HepG2 (cell line): Measurements from ENCODE around the gene ATP6V0D1. TPM values are rescaled to one million over a fixed set of nuclear protein-coding genes. Genes with fewer than 3 reads are reported as not detected.

Experiments
- ATAC-seq: fragments of 200-7000 bp; cut with Tn5 transposase; 3 replicates; pipeline ENCODE4 v1.9.1; 2020; ENCODE audit warnings: mild to moderate bottlenecking, moderate library complexity
- BruUV-seq: library from RNA; stranded (reverse); fragments of 400-500 nt; replicated peaks from 2 replicates; lab custom pipeline; 2021; lab: Mats Ljungman, UMichigan
- CTCF ChIA-PET: fragments of 300-600 bp; formaldehyde crosslinking; extraction: SDS; loops from one replicate; lab custom pipeline; 2021; ENCODE audit warnings: low total read pairs, inconsistent platforms, low intra/inter-chr PET ratio; lab: Yijun Ruan, JAX
- POLR2A ChIA-PET: fragments of 350-600 bp; sonication (Branson Sonifier 250); formaldehyde crosslinking; loops from one replicate; lab custom pipeline; 2020; ENCODE audit warnings: antibody characterized with exemption, inconsistent platforms; lab: Yijun Ruan, JAX
- DNase-seq: peaks from one replicate; pipeline ENCODE4 v3.0.0-alpha.2; 2015; ENCODE audit warnings: low spot score
- FAIRE-seq: peaks from 3 replicates; lab custom pipeline; 2011; peaks lifted over from hg19 to GRCh38; lab: Jason Lieb, UNC
- H2AFZ ChIP-seq: one replicate; pipeline ENCODE4 v1.6.1; 2011; ENCODE audit warnings: low read length, inconsistent platforms
- H3K27ac ChIP-seq: fragments of 300-600 bp; 3 replicates; pipeline ENCODE4 v1.8.0; 2011; ENCODE audit warnings: mixed run types, mild to moderate bottlenecking, mixed read lengths, low read length, inconsistent platforms; ENCODE audit not compliant: insufficient read depth; ENCODE audit errors: extremely low read length
- H3K27me3 ChIP-seq, 2 experiments: fragments of 200-600 bp in 1 of 2; 2 replicates in 1 of 2; 3 replicates in 1 of 2; pipeline versions ENCODE4 v1.6.0 to v1.8.0; 2011; ENCODE audit warnings: low read length in 2 of 2, mild to moderate bottlenecking in 2 of 2, moderate library complexity in 2 of 2, inconsistent platforms in 1 of 2; ENCODE audit not compliant: insufficient read depth in 2 of 2, control insufficient read depth in 1 of 2
- H3K36me3 ChIP-seq, 2 experiments: fragments of 200-600 bp in 1 of 2; replicated peaks in 1 of 2; 2 replicates in 1 of 2; 3 replicates in 1 of 2; pipeline versions ENCODE4 v1.5.1 to v1.8.0; 2011; ENCODE audit warnings: low read length in 2 of 2, inconsistent platforms in 1 of 2; ENCODE audit not compliant: insufficient read depth in 2 of 2, control insufficient read depth in 1 of 2
- H3K4me1 ChIP-seq: 2 replicates; pipeline ENCODE4 v1.5.1; 2012; ENCODE audit warnings: low read length, inconsistent platforms; ENCODE audit not compliant: insufficient read depth
- H3K4me2 ChIP-seq: 2 replicates; pipeline ENCODE4 v1.6.0; 2011; ENCODE audit warnings: low read depth, low read length, inconsistent platforms
- H3K4me3 ChIP-seq, 3 experiments: fragments of 200-600 bp in 1 of 3; sonication (generic), shearing (Covaris generic) in 1 of 3; replicated peaks in 1 of 3; 2 replicates each; pipeline ENCODE4 v1.5.1; 2011 to 2016; ENCODE audit warnings: low read length in 3 of 3, inconsistent platforms in 2 of 3, low read depth in 2 of 3, mild to moderate bottlenecking in 2 of 3, control low read depth in 1 of 3, mixed read lengths in 1 of 3; ENCODE audit not compliant: insufficient read depth in 1 of 3
- H3K79me2 ChIP-seq: one replicate; pipeline ENCODE4 v1.6.1; 2011; ENCODE audit warnings: low read length, inconsistent platforms; ENCODE audit not compliant: insufficient read depth
- H3K9ac ChIP-seq: 2 replicates; pipeline ENCODE4 v1.6.0; 2011; ENCODE audit warnings: mild to moderate bottlenecking, low read depth, low read length, inconsistent platforms; ENCODE audit not compliant: insufficient read depth
- H3K9me3 ChIP-seq: 2 replicates; pipeline ENCODE4 v1.5.1; 2012; ENCODE audit warnings: mild to moderate bottlenecking, low read length
- H4K20me1 ChIP-seq: 2 replicates; pipeline ENCODE4 v1.6.0; 2011; ENCODE audit warnings: inconsistent platforms, mild to moderate bottlenecking, low read length, moderate library complexity; ENCODE audit not compliant: insufficient read depth
- BRCA1 ChIP-seq: sonication (generic); formaldehyde crosslinking; IDR thresholded peaks from 2 replicates; pipeline ENCODE4 v1.4.0; 2020; ENCODE audit warnings: missing genetic modification reagents
- CBX2 ChIP-seq, 2 experiments: fragments of 200-600 bp in 1 of 2; sonication (generic); formaldehyde crosslinking in 1 of 2; IDR thresholded peaks; 2 replicates each; pipeline versions ENCODE4 v1.7.0 to v1.8.1; 2018 to 2022; ENCODE audit warnings: low read depth in 2 of 2, low read length in 1 of 2, mild to moderate bottlenecking in 1 of 2, missing genetic modification reagents in 1 of 2
- FOXA3 ChIP-seq: IDR thresholded peaks from 2 replicates; pipeline ENCODE4 v1.6.1; 2016; ENCODE audit warnings: missing genetic modification reagents, missing compliant biosample characterization
- NCOA2 ChIP-seq: sonication (generic); formaldehyde crosslinking; IDR thresholded peaks from 2 replicates; pipeline ENCODE4 v1.8.0; 2022; ENCODE audit warnings: inconsistent platforms
- RFX1 ChIP-seq: fragments of 450-650 bp; IDR thresholded peaks from 2 replicates; pipeline ENCODE4 v1.6.1; 2017
- SCMH1 ChIP-seq: sonication (generic); formaldehyde crosslinking; IDR thresholded peaks from 2 replicates; pipeline ENCODE4 v1.9.0; 2021; ENCODE audit warnings: missing genetic modification reagents, mild to moderate bottlenecking, borderline replicate concordance
- SMC3 ChIP-seq: IDR thresholded peaks from 2 replicates; pipeline ENCODE4 v1.6.1; 2011; ENCODE audit warnings: low read length, improper control_type of control experiment
- SYNCRIP ChIP-seq: fragments of 200-400 bp; formaldehyde crosslinking; IDR thresholded peaks from 2 replicates; pipeline ENCODE4 v1.6.1; 2018; ENCODE audit warnings: mild to moderate bottlenecking, low read depth, low read length; ENCODE audit not compliant: insufficient read depth
- TBX3 ChIP-seq: fragments of 450-650 bp; IDR thresholded peaks from 2 replicates; pipeline ENCODE4 v1.6.1; 2017; ENCODE audit warnings: antibody characterized with exemption, mild to moderate bottlenecking, inconsistent platforms, borderline replicate concordance
- TEF ChIP-seq: sonication (generic); formaldehyde crosslinking; IDR thresholded peaks from 2 replicates; pipeline ENCODE4 v1.5.0; 2020; ENCODE audit warnings: missing genetic modification reagents
- ZFP37 ChIP-seq: sonication (generic); formaldehyde crosslinking; IDR thresholded peaks from 2 replicates; pipeline ENCODE4 v1.4.0; 2020; ENCODE audit warnings: missing genetic modification reagents, borderline replicate concordance
- ZNF510 ChIP-seq: sonication (generic); formaldehyde crosslinking; IDR thresholded peaks from 2 replicates; pipeline ENCODE4 v1.4.0; 2020; ENCODE audit warnings: low read depth, mild to moderate bottlenecking, missing genetic modification reagents
- ZNF704 ChIP-seq: sonication (generic); formaldehyde crosslinking; IDR thresholded peaks from 2 replicates; pipeline ENCODE4 v1.8.1; 2023; ENCODE audit warnings: mild to moderate bottlenecking, inconsistent platforms, moderate library complexity, missing genetic modification reagents, borderline replicate concordance
- ZNF781 ChIP-seq: sonication (generic); formaldehyde crosslinking; IDR thresholded peaks from 2 replicates; pipeline ENCODE4 v1.5.1; 2020; ENCODE audit warnings: borderline replicate concordance, mild to moderate bottlenecking, missing genetic modification reagents; ENCODE audit errors: not compliant biosample characterization
- ZNF879 ChIP-seq: sonication (generic); formaldehyde crosslinking; IDR thresholded peaks from 2 replicates; pipeline ENCODE4 v1.8.1; 2023; ENCODE audit warnings: missing genetic modification reagents
- ZSCAN12 ChIP-seq: sonication (generic); formaldehyde crosslinking; IDR thresholded peaks from 2 replicates; pipeline ENCODE4 v1.9.0; 2021; ENCODE audit warnings: mild to moderate bottlenecking, missing genetic modification reagents
- WGBS: methylation state at CpG from one replicate; pipeline ENCODE4 v1.1.6; 2017; ENCODE audit warnings: low lambda C conversion rate; 5-methylcytosine and 5-hydroxymethylcytosine counted together
- in situ Hi-C: cut with HindIII; loops from 2 replicates; pipeline ENCODE4 v1.10.0; 2017; ENCODE audit warnings: low pct_unique_long_range_greater_than_20kb; ENCODE audit not compliant: extremely low pct_ligation_motif_present
- intact Hi-C: fragments of 100-400 bp; cut with micrococcal nuclease; formaldehyde crosslinking; loops from one replicate; pipeline ENCODE4 v1.10.0; 2022; ENCODE audit not compliant: unreplicated experiment
- polyA plus RNA-seq, 8 experiments: library from polyadenylated mRNA; depleted of rRNA in 3 of 8; stranded (reverse) in 7 of 8; unstranded in 1 of 8; fragments of >200 nt; fragmentation: Illumina TruSeq in 4 of 8; extraction: Trizol in 4 of 8; gene quantifications; 2 replicates each; pipeline versions ENCODE4 v1.2.1 to v1.2.3, GENCODE V29; 2011 to 2016; ENCODE audit warnings: low read depth in 4 of 8, missing spikeins in 1 of 8, mixed read lengths in 1 of 8; ENCODE audit not compliant: insufficient read depth in 1 of 8
- total RNA-seq, 5 experiments: library from RNA; depleted of rRNA; stranded (reverse); fragments of >200 nt; fragmentation: Illumina TruSeq; extraction: Trizol; gene quantifications; 2 replicates each; pipeline ENCODE4 v1.2.3, GENCODE V29; 2016; ENCODE audit warnings: low read depth in 1 of 5
- TF ChIP-seq, protein P1 (sequence below): sonication (generic); formaldehyde crosslinking; IDR thresholded peaks from 2 replicates; pipeline ENCODE4 v1.4.0; 2020; ENCODE audit warnings: missing genetic modification reagents
- TF ChIP-seq, protein P2 (sequence below): sonication (generic); formaldehyde crosslinking; IDR thresholded peaks from 2 replicates; pipeline ENCODE4 v1.4.0; 2020; ENCODE audit warnings: mild to moderate bottlenecking, low read depth, missing genetic modification reagents

ATP6V0D1 gene
- total and polyA plus RNA-seq, 2 of the 13 experiments (the other 11 are each of a cell fraction or from before 2014, with no cell fraction given): 51.1 to 61.3 TPM

DNA sequence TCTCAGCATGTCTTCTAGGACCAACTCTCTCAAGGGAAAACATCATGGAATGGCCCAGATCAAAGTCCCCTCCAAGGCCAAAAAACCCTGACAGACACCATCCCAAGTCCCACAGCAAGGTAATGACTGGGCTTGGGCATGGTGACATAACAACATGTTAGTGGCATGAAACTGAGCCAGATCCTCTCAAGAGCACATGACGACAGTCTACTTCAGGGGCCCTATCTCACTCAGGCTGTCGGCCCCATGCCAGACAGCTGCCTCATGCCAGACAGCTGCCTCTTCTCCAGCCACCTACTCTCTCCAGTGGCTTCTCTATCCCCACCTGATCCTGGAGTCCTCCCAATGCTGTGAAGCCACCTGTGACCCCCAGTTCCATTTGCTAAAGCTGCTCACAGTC, 31.6 kb downstream of the ATP6V0D1 start (continued):
- TF ChIP-seq, protein P1, sequence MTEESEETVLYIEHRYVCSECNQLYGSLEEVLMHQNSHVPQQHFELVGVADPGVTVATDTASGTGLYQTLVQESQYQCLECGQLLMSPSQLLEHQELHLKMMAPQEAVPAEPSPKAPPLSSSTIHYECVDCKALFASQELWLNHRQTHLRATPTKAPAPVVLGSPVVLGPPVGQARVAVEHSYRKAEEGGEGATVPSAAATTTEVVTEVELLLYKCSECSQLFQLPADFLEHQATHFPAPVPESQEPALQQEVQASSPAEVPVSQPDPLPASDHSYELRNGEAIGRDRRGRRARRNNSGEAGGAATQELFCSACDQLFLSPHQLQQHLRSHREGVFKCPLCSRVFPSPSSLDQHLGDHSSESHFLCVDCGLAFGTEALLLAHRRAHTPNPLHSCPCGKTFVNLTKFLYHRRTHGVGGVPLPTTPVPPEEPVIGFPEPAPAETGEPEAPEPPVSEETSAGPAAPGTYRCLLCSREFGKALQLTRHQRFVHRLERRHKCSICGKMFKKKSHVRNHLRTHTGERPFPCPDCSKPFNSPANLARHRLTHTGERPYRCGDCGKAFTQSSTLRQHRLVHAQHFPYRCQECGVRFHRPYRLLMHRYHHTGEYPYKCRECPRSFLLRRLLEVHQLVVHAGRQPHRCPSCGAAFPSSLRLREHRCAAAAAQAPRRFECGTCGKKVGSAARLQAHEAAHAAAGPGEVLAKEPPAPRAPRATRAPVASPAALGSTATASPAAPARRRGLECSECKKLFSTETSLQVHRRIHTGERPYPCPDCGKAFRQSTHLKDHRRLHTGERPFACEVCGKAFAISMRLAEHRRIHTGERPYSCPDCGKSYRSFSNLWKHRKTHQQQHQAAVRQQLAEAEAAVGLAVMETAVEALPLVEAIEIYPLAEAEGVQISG (CRISPR knock-in tag): no peak
- TF ChIP-seq ZNF704: no peak
- TF ChIP-seq SMC3: no peak

DNA sequence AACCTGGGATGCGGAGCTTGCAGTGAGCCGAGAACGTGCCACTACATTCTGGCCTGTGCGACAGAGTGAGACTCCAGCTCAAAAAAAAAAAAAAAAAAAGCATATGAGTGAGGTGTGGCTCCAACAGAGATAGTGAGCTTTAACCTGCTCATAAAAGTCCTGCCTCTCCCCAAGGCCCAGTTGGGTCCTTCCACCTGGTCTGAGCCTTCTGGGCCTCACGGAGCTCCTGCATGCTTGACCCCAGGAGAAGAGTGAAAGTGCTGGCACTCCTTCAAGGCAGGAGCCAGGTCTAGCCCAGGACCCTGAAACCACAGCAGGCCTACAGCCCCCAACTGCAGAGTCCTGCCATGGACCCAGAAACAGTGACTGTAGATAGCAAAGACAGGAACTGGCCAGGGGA, 32.4 kb downstream of the ATP6V0D1 start:
- Histone ChIP-seq H3K27ac (no peak overlapping the region), H3K79me2 (no peaks in the 10 kb centered on the region)
- in situ Hi-C loops: no loop called here
- ChIA-PET CTCF (interaction anchor here (3.4 kb wide), 1 partner anchor 20 kb away, joined by 56 read pairs; no protein-coding TSS in a partner anchor), POLR2A (interaction anchor here (0.7 to 6.7 kb wide), 3 partner anchors 16 to 166 kb away, joined by 3 to 182 read pairs (median 39); partner anchors contain the start of gene HSD11B2)
- 96% methylated on average over 5 of the region's 5 CpGs for WGBS
- no TSS peak for BruUV-seq
- DNase-seq: no peak
- TF ChIP-seq, protein P2, sequence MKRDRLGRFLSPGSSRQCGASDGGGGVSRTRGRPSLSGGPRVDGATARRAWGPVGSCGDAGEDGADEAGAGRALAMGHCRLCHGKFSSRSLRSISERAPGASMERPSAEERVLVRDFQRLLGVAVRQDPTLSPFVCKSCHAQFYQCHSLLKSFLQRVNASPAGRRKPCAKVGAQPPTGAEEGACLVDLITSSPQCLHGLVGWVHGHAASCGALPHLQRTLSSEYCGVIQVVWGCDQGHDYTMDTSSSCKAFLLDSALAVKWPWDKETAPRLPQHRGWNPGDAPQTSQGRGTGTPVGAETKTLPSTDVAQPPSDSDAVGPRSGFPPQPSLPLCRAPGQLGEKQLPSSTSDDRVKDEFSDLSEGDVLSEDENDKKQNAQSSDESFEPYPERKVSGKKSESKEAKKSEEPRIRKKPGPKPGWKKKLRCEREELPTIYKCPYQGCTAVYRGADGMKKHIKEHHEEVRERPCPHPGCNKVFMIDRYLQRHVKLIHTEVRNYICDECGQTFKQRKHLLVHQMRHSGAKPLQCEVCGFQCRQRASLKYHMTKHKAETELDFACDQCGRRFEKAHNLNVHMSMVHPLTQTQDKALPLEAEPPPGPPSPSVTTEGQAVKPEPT: no peak
- TF ChIP-seq FOXA3 (CRISPR knock-in tag) (no peak), SYNCRIP (no peak), ZNF879 (no peak), CBX2 (IDR thresholded peaks at IDR 0.05; ENCODE audit: low read depth, low read length) (no peak), CBX2 (CRISPR knock-in tag; IDR thresholded peaks at IDR 0.05; ENCODE audit: low read depth) (no peak), NCOA2 (no peak), TBX3 (no peak), BRCA1 (CRISPR knock-in tag) (no peak), ZSCAN12 (CRISPR knock-in tag) (no peak), ZNF510 (CRISPR knock-in tag) (no peak), ZNF781 (no peak), ZFP37 (no peak), SCMH1 (CRISPR knock-in tag) (no peak), TEF (no peak), RFX1 (no peak)
- TF ChIP-seq, all 625 proteins: peak for 0
- peaks cover 10 to 14% of the 10 kb centered on the region in 2 experiments; a peak in 3 of 5 replicates for H3K36me3 ChIP-seq
- intact Hi-C loops: no loop called here
- no peak overlapping the region for H3K4me2 ChIP-seq
- no peak overlapping the region for H3K9ac ChIP-seq
- H2AFZ ChIP-seq: no peak overlapping the region
- H4K20me1 ChIP-seq: no peaks in the 10 kb centered on the region
- ATAC-seq (no peak), FAIRE-seq (no peak)
- peaks cover 67% of the 10 kb centered on the region for H3K4me1 ChIP-seq
- no peaks in the 10 kb centered on the region for H3K27me3 ChIP-seq
- no peaks in the 10 kb centered on the region for H3K9me3 ChIP-seq
- H3K4me3 ChIP-seq: no peak overlapping the region
